Nephron (organoid): ENCODE measurements around the gene DPPA3.

Experiments
- H3K27ac Mint-ChIP-seq, 3 experiments: 2 replicates each; pipeline ENCODE4 v1.8.0; 2020; ENCODE audit warnings: mixed read lengths in 3 of 3, mild to moderate bottlenecking in 2 of 3, moderate library complexity in 1 of 3
- H3K27me3 Mint-ChIP-seq: 2 replicates; pipeline ENCODE4 v1.8.0; 2021; ENCODE audit warnings: low read depth, mild to moderate bottlenecking, moderate library complexity, mixed read lengths
- H3K36me3 Mint-ChIP-seq: 2 replicates; pipeline ENCODE4 v1.8.0; 2020; ENCODE audit warnings: low read depth, mixed read lengths
- H3K4me1 Mint-ChIP-seq: 2 replicates; pipeline ENCODE4 v1.8.0; 2020; ENCODE audit warnings: mixed read lengths
- H3K4me3 Mint-ChIP-seq, 3 experiments: 2 replicates each; pipeline ENCODE4 v1.8.0; 2020; ENCODE audit warnings: mild to moderate bottlenecking in 3 of 3, mixed read lengths in 3 of 3, moderate library complexity in 2 of 3
- H3K9me3 Mint-ChIP-seq: 2 replicates; pipeline ENCODE4 v1.8.0; 2020; ENCODE audit warnings: mixed read lengths
- TF ChIP-seq, protein P1 (sequence below), 3 experiments: fragments of 200-600 bp; sonication (generic); IDR thresholded peaks; one replicate each; pipeline ENCODE4 v1.5.0; 2021; ENCODE audit warnings: antibody characterized with exemption in 3 of 3; ENCODE audit not compliant: unreplicated experiment in 3 of 3

DPPA3 gene

GRCh38 chr12:7694556-7695236 lies 16.5 kb upstream of the DPPA3 start:
- Mint-ChIP-seq H3K4me1 (peaks cover 5% of the 10 kb centered on the region), H3K27ac (no peak overlapping the region), H3K9me3 (no peaks in the 10 kb centered on the region), H3K36me3 (no peaks in the 10 kb centered on the region), H3K4me3 (no peak overlapping the region), H3K27me3 (no peaks in the 10 kb centered on the region)
- TF ChIP-seq, protein P1, sequence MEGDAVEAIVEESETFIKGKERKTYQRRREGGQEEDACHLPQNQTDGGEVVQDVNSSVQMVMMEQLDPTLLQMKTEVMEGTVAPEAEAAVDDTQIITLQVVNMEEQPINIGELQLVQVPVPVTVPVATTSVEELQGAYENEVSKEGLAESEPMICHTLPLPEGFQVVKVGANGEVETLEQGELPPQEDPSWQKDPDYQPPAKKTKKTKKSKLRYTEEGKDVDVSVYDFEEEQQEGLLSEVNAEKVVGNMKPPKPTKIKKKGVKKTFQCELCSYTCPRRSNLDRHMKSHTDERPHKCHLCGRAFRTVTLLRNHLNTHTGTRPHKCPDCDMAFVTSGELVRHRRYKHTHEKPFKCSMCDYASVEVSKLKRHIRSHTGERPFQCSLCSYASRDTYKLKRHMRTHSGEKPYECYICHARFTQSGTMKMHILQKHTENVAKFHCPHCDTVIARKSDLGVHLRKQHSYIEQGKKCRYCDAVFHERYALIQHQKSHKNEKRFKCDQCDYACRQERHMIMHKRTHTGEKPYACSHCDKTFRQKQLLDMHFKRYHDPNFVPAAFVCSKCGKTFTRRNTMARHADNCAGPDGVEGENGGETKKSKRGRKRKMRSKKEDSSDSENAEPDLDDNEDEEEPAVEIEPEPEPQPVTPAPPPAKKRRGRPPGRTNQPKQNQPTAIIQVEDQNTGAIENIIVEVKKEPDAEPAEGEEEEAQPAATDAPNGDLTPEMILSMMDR (IDR thresholded peaks at IDR 0.05; ENCODE audit: unreplicated experiment in 3 of 3) = no peak

GRCh38 chr12:7695237-7695560 lies 16.0 kb upstream of the DPPA3 start:
- TF ChIP-seq, protein P1 (IDR thresholded peaks at IDR 0.05; ENCODE audit: unreplicated experiment in 3 of 3) = no peak
- H3K4me1 Mint-ChIP-seq = peaks cover 5% of the 10 kb centered on the region
- H3K9me3 Mint-ChIP-seq = no peaks in the 10 kb centered on the region
- H3K36me3 Mint-ChIP-seq = no peaks in the 10 kb centered on the region
- H3K27ac Mint-ChIP-seq = no peak overlapping the region
- H3K4me3 Mint-ChIP-seq = no peak overlapping the region
- no peaks in the 10 kb centered on the region for H3K27me3 Mint-ChIP-seq

- Mint-ChIP-seq H3K27me3 (no peaks in the 10 kb centered on the region), H3K36me3 (no peaks in the 10 kb centered on the region), H3K4me1 (peaks cover 5% of the 10 kb centered on the region), H3K27ac (peak within 1 kb of the TSS in 1 of 3 experiments; percentile 57), H3K4me3 (no peak within 1 kb of the TSS), H3K9me3 (no peaks in the 10 kb centered on the region)
- TF ChIP-seq, protein P1 (IDR thresholded peaks at IDR 0.05; ENCODE audit: unreplicated experiment in 3 of 3) = no peak
Observed at GRCh38 chr12:7695566-7696197, 15.6 kb upstream of the DPPA3 start, which contains the start of gene GDF3. Gene GDF3, minus strand, starts transcription at chr12:7695775. Its CDS starts 47 bp downstream, at chr12:7695728.

DNA sequence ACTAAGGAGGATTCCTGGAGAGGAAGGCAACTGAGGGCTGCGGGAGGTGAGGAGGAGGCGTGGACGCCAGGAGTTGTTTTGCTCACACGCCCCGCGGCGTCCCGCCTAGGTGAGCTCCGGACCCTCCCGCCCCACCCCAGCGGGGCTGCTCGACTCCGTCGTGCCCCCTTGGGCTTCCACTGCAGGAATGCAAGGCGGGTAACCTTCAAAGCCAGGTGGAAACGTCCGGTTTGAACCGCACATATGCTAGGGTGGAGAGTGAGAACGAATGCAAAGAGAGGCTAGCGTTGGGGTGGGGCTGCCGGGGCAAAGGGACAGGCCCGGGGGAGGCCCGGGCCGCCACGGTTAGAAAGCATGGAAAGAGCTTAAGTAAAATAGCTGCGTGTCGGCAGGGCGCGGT lies 5.4 kb upstream of the DPPA3 start:
- TF ChIP-seq, protein P1 (IDR thresholded peaks at IDR 0.05; ENCODE audit: unreplicated experiment in 3 of 3) = no peak
- Mint-ChIP-seq H3K4me1 (no peaks in the 10 kb centered on the region), H3K9me3 (no peaks in the 10 kb centered on the region), H3K36me3 (no peaks in the 10 kb centered on the region), H3K27me3 (no peaks in the 10 kb centered on the region), H3K27ac (no peak overlapping the region), H3K4me3 (no peak overlapping the region)

DNA sequence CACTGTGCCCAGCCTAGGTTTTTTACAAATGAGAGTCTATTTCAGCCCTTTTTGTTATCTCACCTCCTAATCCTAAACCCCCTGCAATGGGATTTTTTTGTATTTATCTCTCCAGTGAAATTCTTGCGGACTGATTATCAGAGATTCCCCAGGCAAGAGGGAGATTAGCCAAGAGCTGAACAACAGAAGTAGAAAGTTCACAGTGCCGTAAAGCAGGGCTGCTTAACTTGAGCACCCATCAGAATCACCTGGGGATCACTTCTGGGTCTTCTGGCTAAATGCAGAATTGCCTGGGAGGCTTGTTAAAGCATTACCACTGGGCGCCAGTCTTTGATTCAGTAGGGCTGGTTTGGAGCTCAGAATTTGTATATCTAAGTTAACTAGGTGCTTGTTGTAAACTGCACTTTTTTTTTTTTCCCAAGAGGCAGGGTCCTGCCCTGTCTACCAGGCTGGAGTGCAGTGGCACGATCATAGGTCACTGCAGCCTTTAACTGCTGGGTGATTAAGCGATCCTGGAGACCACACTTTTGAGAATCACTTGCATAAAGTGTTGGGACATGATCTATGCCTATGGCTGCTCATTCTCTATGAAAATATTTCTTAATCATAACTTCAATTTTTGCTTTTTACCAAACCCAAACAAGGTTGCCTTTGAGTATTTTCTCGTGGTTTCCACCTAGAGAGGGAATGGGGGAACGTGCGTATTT lies 1.1 kb upstream of the DPPA3 start:
- Mint-ChIP-seq H3K27me3 (no peaks in the 10 kb centered on the region), H3K4me1 (no peaks in the 10 kb centered on the region), H3K27ac (no peak overlapping the region), H3K9me3 (no peaks in the 10 kb centered on the region), H3K36me3 (no peaks in the 10 kb centered on the region), H3K4me3 (no peak overlapping the region)
- TF ChIP-seq, protein P1 (IDR thresholded peaks at IDR 0.05; ENCODE audit: unreplicated experiment in 3 of 3) = no peak
